GM18511 (cell line): ENCODE data around the gene RHOB.

Source experiments
- ATAC-seq: cut with Tn5 transposase; IDR thresholded peaks from one replicate; pipeline ENCODE4 v1.9.1; 2021; ENCODE audit warnings: mild to moderate bottlenecking, moderate library complexity; ENCODE audit not compliant: unreplicated experiment

Gene RHOB

GRCh38 chr2:20436716-20437470, 10.0 kb upstream of the RHOB start:
- ATAC-seq: no peak

GRCh38 chr2:20438334-20439192, 8.3 kb upstream of the RHOB start:
- ATAC-seq: no peak

DNA sequence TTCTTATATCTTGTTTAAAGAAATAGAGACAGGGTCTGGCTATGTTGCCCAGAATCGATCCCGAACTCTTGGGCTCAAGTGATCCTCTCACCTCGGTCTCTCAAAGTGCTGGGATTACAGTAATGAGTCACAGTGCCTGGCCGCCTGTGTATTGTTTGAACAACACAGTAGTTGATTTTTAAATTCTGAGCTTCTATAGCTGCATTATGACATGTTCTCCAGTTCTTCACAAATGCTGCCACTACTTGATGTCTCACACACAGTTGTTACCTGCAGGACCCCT, 7.7 kb upstream of the RHOB start:
- ATAC-seq: no peak

DNA sequence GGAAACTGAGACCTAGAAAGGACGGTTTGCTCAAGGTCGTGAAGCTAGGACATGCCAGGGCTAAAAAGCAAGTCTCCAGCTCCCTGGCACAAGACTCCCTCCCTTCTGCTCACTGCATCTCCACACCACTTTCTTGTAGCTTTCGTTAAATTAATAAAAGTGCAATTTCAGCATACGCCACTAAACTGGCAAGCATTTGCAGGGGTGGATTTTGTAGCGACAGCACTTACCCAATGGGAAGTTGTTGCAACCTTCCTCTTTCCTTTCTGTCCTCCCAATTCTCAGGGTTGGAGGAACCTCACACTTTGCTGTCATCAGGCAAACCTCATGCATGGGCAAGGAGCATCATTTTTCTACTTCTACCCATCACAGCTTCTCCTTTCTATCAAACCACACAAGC, 7.4 kb upstream of the RHOB start:
- no peak for ATAC-seq

- no peak for ATAC-seq
These were observed 6.8 kb upstream of the RHOB start for GRCh38 chr2:20440001-20440560.

- no peak for ATAC-seq
These were observed 3.5 kb upstream of the RHOB start for GRCh38 chr2:20443276-20443920.

DNA sequence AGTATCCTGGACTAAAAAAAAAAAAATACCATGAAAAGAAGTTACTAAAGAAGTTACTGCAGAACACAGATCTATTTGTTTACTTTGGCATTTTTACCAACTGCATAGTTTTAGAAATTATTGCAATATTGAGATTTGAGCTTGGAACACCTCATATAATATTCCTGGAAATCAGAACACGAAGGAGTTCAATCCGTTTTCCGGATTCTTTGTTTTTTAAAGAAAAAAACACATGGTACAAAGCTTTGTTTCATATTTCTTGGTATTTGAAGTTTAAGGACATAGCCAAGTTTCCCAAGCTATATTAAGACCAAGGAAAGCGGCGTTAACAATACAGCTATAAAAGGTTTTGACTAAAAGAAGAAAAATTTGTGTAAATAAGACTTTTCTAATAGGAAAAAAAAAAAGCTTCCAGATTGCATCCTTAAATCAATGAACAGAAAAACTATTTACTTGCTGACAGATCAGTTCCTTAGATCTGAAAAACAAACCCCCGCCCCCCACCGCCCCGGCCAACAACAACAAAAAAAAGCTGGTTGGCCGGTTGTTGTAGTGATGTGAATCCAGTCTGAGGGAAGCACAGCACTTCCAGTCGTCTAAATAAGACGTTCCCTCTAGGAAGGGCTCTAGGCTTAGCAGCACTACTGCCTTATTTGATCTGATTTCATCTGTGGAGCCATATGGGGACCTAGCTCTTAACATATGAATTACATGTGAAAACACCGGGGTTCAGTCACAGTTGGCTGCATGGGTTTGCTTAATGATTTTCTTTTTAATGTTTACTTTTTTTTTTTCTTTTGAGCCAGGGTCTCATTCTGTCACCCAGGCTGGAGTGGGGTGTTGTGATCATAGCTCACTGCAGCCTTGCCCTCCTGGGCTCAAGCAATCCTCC, 2.5 kb upstream of the RHOB start:
- no peak for ATAC-seq

- ATAC-seq: no peak
These were observed 1.6 kb upstream of the RHOB start for GRCh38 chr2:20444993-20445910.

GRCh38 chr2:20446255-20446916, 488 bp upstream of the RHOB start:
- no peak for ATAC-seq

DNA sequence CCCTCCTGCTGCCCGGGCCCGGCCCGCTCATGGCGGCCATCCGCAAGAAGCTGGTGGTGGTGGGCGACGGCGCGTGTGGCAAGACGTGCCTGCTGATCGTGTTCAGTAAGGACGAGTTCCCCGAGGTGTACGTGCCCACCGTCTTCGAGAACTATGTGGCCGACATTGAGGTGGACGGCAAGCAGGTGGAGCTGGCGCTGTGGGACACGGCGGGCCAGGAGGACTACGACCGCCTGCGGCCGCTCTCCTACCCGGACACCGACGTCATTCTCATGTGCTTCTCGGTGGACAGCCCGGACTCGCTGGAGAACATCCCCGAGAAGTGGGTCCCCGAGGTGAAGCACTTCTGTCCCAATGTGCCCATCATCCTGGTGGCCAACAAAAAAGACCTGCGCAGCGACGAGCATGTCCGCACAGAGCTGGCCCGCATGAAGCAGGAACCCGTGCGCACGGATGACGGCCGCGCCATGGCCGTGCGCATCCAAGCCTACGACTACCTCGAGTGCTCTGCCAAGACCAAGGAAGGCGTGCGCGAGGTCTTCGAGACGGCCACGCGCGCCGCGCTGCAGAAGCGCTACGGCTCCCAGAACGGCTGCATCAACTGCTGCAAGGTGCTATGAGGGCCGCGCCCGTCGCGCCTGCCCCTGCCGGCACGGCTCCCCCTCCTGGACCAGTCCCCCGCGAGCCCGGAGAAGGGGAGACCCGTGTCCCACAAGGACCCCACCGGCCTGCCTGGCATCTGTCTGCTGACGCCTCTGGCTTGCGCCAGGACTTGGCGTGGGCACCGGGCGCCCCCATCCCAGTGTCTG, 767 bp downstream of the RHOB start:
- peak; percentile 31 for ATAC-seq

GRCh38 chr2:20448246-20448976, 1.5 kb downstream of the RHOB start:
- no peak for ATAC-seq

DNA sequence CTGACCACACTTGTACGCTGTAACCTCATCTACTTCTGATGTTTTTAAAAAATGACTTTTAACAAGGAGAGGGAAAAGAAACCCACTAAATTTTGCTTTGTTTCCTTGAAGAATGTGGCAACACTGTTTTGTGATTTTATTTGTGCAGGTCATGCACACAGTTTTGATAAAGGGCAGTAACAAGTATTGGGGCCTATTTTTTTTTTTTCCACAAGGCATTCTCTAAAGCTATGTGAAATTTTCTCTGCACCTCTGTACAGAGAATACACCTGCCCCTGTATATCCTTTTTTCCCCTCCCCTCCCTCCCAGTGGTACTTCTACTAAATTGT, 2.1 kb downstream of the RHOB start:
- no peak for ATAC-seq

DNA sequence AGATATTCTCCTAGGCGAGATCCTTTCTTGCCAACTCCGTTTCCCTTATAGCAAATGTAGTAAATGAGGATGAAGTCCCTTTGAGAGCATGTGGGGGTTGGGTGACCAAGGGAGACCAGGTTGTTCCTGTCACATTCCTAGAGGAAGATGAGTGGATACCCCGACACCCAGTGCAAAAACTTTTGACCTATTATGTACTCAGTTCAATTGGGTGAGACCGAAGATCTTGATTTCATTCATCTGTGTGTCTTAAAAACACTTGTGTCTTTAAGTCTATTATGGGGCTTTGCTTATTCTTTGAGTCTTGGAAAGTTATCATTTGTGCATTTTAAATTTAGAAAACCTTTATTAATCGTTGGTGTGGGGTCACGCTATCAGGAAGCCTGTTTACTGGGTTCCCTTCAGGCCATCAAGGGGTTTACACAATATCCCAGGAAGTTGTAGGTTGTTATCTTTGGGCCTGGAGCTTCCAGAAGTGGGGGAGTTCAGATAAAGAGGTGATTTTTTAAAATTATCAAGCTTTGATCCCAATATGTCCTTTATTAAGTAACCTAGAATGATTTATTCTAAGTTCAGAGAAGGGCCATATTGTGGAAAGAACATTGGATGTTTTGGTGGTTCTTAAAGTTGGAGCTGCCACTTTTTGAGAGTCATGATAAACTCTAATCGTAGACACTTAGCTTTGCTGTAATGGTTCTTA, 2.8 kb downstream of the RHOB start:
- no peak for ATAC-seq

- ATAC-seq: no peak
These were observed 3.5 kb downstream of the RHOB start for GRCh38 chr2:20450201-20450999.

GRCh38 chr2:20451000-20451290, 4.1 kb downstream of the RHOB start:
- no peak for ATAC-seq

GRCh38 chr2:20451341-20451740, 4.5 kb downstream of the RHOB start:
- ATAC-seq: no peak
